ENCODE measurements around the gene INSRR.

- TF ChIP-seq CTCF (IDR thresholded peaks at IDR 0.05) (no peak), EP300 (IDR thresholded peaks at IDR 0.05) (no peak), POLR2A (IDR thresholded peaks at IDR 0.05) (no peak)
Measured at GRCh38 chr1:156809711-156810366, 49.1 kb downstream of the INSRR start.
